Ovary (tissue), 3 donors: Measurements from ENCODE around the gene CROCC2.

Experiments
- CTCF ChIP-seq, 3 donors: fragments of 450-650 bp in 2 of 3; fragments of 200-600 bp in 1 of 3; IDR thresholded peaks; one replicate each; pipeline versions ENCODE4 v1.5.1 to v1.8.0; 2016 to 2022; ENCODE audit warnings: antibody characterized with exemption in 3 of 3, mild to moderate bottlenecking in 1 of 3
- EP300 ChIP-seq: sonication (generic); formaldehyde crosslinking; IDR thresholded peaks from one replicate; pipeline ENCODE4 v1.6.1; 2017; ENCODE audit warnings: antibody characterized with exemption
- POLR2A ChIP-seq: fragments of 450-650 bp; IDR thresholded peaks from one replicate; pipeline ENCODE4 v1.6.1; 2017; ENCODE audit warnings: antibody characterized with exemption, mild to moderate bottlenecking, moderate library complexity
- donor health status: DM: no; HTN: no; CAD: no.

- no peak for TF ChIP-seq CTCF (IDR thresholded peaks at IDR 0.05)
- no peak for TF ChIP-seq POLR2A
- TF ChIP-seq EP300: no peak
Observed at GRCh38 chr2:240917684-240918257, 11.6 kb downstream of the CROCC2 start.
